ENCODE results near the gene ASH1L. TPM values are rescaled to one million over a fixed set of nuclear protein-coding genes. Genes with fewer than 3 reads are reported as not detected.
"Not testable (repeated sequence)": the region's sequence is repeated elsewhere in the genome, so short reads cannot be mapped to it uniquely, and the experiment has no call there.

ASH1L gene
- total RNA-seq, 4 donors from 2014 or later, result 63.3 to 75.6 (median 67.7) TPM

GRCh38 chr1:155329980-155330598 lies 232.5 kb downstream of the ASH1L start:
- H3K9me3 ChIP-seq, result no peaks in the 10 kb centered on the region
- DNase-seq (ENCODE audit: extremely low spot score), result no peak
- intact Hi-C loops (cut with DNase I), result no loop called here
- peaks cover 7 to 32% (median 21%) of the 10 kb centered on the region in 4 donors for H3K4me1 ChIP-seq
- H3K4me3 ChIP-seq, result no peak overlapping the region
- no peaks in the 10 kb centered on the region for H3K27me3 ChIP-seq
- TF ChIP-seq CTCF (IDR thresholded peaks at IDR 0.05), result no peak
- no peak for TF ChIP-seq EP300 (IDR thresholded peaks at IDR 0.05)
- no peak for TF ChIP-seq POLR2A (IDR thresholded peaks at IDR 0.05; ENCODE audit: low read depth)
- TF ChIP-seq POLR2AphosphoS5 (IDR thresholded peaks at IDR 0.05), result no peak
- 88% methylated on average over 11 of the region's 11 CpGs for WGBS
- peaks cover 25 to 82% (median 49%) of the 10 kb centered on the region in 4 donors for H3K36me3 ChIP-seq
- no peak overlapping the region for H3K27ac ChIP-seq (replicated peaks in 1 of 4)

GRCh38 chr1:155328856-155329255 lies 233.7 kb downstream of the ASH1L start:
- peaks cover 25 to 71% (median 43%) of the 10 kb centered on the region in 4 donors for H3K36me3 ChIP-seq
- H3K4me1 ChIP-seq, result peaks cover 9 to 37% (median 25%) of the 10 kb centered on the region in 4 donors
- H3K27ac ChIP-seq (replicated peaks in 1 of 4); H3K4me3 ChIP-seq; DNase-seq (ENCODE audit: extremely low spot score); intact Hi-C loops (cut with DNase I); H3K9me3 ChIP-seq; H3K27me3 ChIP-seq: not testable (repeated sequence)
- 71% methylated on average over 7 of the region's 7 CpGs for WGBS

- 58% methylated on average over 1 of the region's 4 CpGs for WGBS
- Histone ChIP-seq H3K4me1 (peaks cover 9 to 38% (median 26%) of the 10 kb centered on the region in 4 donors), H3K27me3 (no peaks in the 10 kb centered on the region), H3K4me3 (no peak overlapping the region), H3K36me3 (peaks cover 21 to 63% (median 39%) of the 10 kb centered on the region in 4 donors), H3K27ac (replicated peaks in 1 of 4) (no peak overlapping the region), H3K9me3 (no peaks in the 10 kb centered on the region)
- intact Hi-C loops (cut with DNase I), result no loop called here
- no peak for TF ChIP-seq POLR2A (IDR thresholded peaks at IDR 0.05; ENCODE audit: low read depth)
- no peak for TF ChIP-seq POLR2AphosphoS5 (IDR thresholded peaks at IDR 0.05)
- no peak for TF ChIP-seq EP300 (IDR thresholded peaks at IDR 0.05)
- no peak for TF ChIP-seq CTCF (IDR thresholded peaks at IDR 0.05)
- no peak for DNase-seq (ENCODE audit: extremely low spot score)
These were observed 234.6 kb downstream of the ASH1L start for GRCh38 chr1:155327981-155328380.

GRCh38 chr1:155326631-155327037 lies 236.0 kb downstream of the ASH1L start:
- Histone ChIP-seq H3K36me3 (peaks cover 21 to 58% (median 37%) of the 10 kb centered on the region in 4 donors), H3K27ac (replicated peaks in 1 of 4) (no peak overlapping the region), H3K9me3 (no peaks in the 10 kb centered on the region), H3K4me1 (peaks cover 20 to 52% (median 39%) of the 10 kb centered on the region in 4 donors), H3K27me3 (no peaks in the 10 kb centered on the region), H3K4me3 (no peak overlapping the region)
- WGBS, result 83% methylated on average over 3 of the region's 7 CpGs
- no peak for DNase-seq (ENCODE audit: extremely low spot score)
- TF ChIP-seq EP300 (IDR thresholded peaks at IDR 0.05) (no peak), CTCF (IDR thresholded peaks at IDR 0.05) (no peak), POLR2AphosphoS5 (IDR thresholded peaks at IDR 0.05) (no peak), POLR2A (IDR thresholded peaks at IDR 0.05; ENCODE audit: low read depth) (no peak)
- intact Hi-C loops (cut with DNase I), result no loop called here

- H3K36me3 ChIP-seq, result peaks cover 20 to 53% (median 31%) of the 10 kb centered on the region in 4 donors
- peaks cover 23 to 57% (median 45%) of the 10 kb centered on the region in 4 donors for H3K4me1 ChIP-seq
- H3K27ac ChIP-seq (replicated peaks in 1 of 4), result peak overlapping the region in 2 of 4 donors; percentile 99
- H3K27me3 ChIP-seq, result no peaks in the 10 kb centered on the region
- TF ChIP-seq CTCF (IDR thresholded peaks at IDR 0.05) (no peak), EP300 (IDR thresholded peaks at IDR 0.05) (no peak)
- no peaks in the 10 kb centered on the region for H3K9me3 ChIP-seq
- DNase-seq (ENCODE audit: extremely low spot score), result no peak
- intact Hi-C loops (cut with DNase I), result no loop called here
- 78% methylated on average over 6 of the region's 6 CpGs for WGBS
- no peak overlapping the region for H3K4me3 ChIP-seq
These were observed 236.5 kb downstream of the ASH1L start for GRCh38 chr1:155326020-155326526.
